ENCODE measurements around the gene UBE2D2. TPM values are rescaled to one million over a fixed set of nuclear protein-coding genes. Genes with fewer than 3 reads are reported as not detected.
"Not testable (repeated sequence)": the region's sequence is repeated elsewhere in the genome, so short reads cannot be mapped to it uniquely, and the experiment has no call there.

UBE2D2 gene
- total RNA-seq, 1 donor: 36.6 TPM

- not testable (repeated sequence) for DNase-seq (ENCODE audit: low read depth in 2 of 3, low spot score in 2 of 3)
Measured at GRCh38 chr5:139546593-139546992, 14.5 kb upstream of the UBE2D2 start.

GRCh38 chr5:139549162-139549894 lies 11.8 kb upstream of the UBE2D2 start:
- no peak for DNase-seq (ENCODE audit: low read depth in 2 of 3, low spot score in 2 of 3)

- DNase-seq (ENCODE audit: low read depth in 2 of 3, low spot score in 2 of 3): peak in 1 of 3 donors; percentile 34
Measured at GRCh38 chr5:139550051-139550872, 10.9 kb upstream of the UBE2D2 start.

GRCh38 chr5:139551191-139551889 lies 9.8 kb upstream of the UBE2D2 start:
- peak in 1 of 3 donors; percentile 33 for DNase-seq (ENCODE audit: low read depth in 2 of 3, low spot score in 2 of 3)

GRCh38 chr5:139552893-139553575 lies 8.1 kb upstream of the UBE2D2 start:
- peak in 1 of 3 donors; percentile 22 for DNase-seq (ENCODE audit: low read depth in 2 of 3, low spot score in 2 of 3)

- no peak for DNase-seq (ENCODE audit: low read depth in 2 of 3, low spot score in 2 of 3)
Measured at GRCh38 chr5:139554264-139554663, 6.9 kb upstream of the UBE2D2 start.

- DNase-seq (ENCODE audit: low read depth in 2 of 3, low spot score in 2 of 3): no peak
Measured at GRCh38 chr5:139557811-139558210, 3.3 kb upstream of the UBE2D2 start.

- peak in 2 of 3 donors; percentile 42 to 51 for DNase-seq (ENCODE audit: low read depth in 2 of 3, low spot score in 2 of 3)
Measured at GRCh38 chr5:139561655-139562451, 714 bp downstream of the UBE2D2 start.

GRCh38 chr5:139562847-139563246 lies 1.7 kb downstream of the UBE2D2 start:
- DNase-seq (ENCODE audit: low read depth in 2 of 3, low spot score in 2 of 3): no peak

GRCh38 chr5:139565411-139566305 lies 4.5 kb downstream of the UBE2D2 start:
- DNase-seq (ENCODE audit: low read depth in 2 of 3, low spot score in 2 of 3): peak in 2 of 3 donors; percentile 48 to 73

GRCh38 chr5:139566611-139567010 lies 5.5 kb downstream of the UBE2D2 start:
- DNase-seq (ENCODE audit: low read depth in 2 of 3, low spot score in 2 of 3): peak in 1 of 3 donors; percentile 33

- DNase-seq (ENCODE audit: low read depth in 2 of 3, low spot score in 2 of 3): no peak
Measured at GRCh38 chr5:139569270-139569955, 8.3 kb downstream of the UBE2D2 start.

GRCh38 chr5:139571543-139571942 lies 10.4 kb downstream of the UBE2D2 start:
- DNase-seq (ENCODE audit: low read depth in 2 of 3, low spot score in 2 of 3): no peak

- DNase-seq (ENCODE audit: low read depth in 2 of 3, low spot score in 2 of 3): no peak
Measured at GRCh38 chr5:139571966-139572365, 10.8 kb downstream of the UBE2D2 start.

- DNase-seq (ENCODE audit: low read depth in 2 of 3, low spot score in 2 of 3): peak in 2 of 3 donors; percentile 54 to 73
Measured at GRCh38 chr5:139574641-139575312, 13.6 kb downstream of the UBE2D2 start.

- DNase-seq (ENCODE audit: low read depth in 2 of 3, low spot score in 2 of 3): no peak
Measured at GRCh38 chr5:139575313-139575646, 14.1 kb downstream of the UBE2D2 start.

GRCh38 chr5:139575751-139576150 lies 14.6 kb downstream of the UBE2D2 start:
- no peak for DNase-seq (ENCODE audit: low read depth in 2 of 3, low spot score in 2 of 3)
